KBM-7 (cell line): ENCODE data around the gene OSTN.
A peak's percentile ranks its signal among the peaks of the same experiment; 100 is the strongest.
"Not testable (repeated sequence)": the region's sequence is repeated elsewhere in the genome, so short reads cannot be mapped to it uniquely, and the experiment has no call there.

Experiments used
- DNase-seq: peaks from one replicate; pipeline ENCODE4 v3.0.0-alpha.2; 2015
- in situ Hi-C: fragments of 300-500 bp; cut with MboI; formaldehyde crosslinking; loops from 2 replicates; pipeline ENCODE4 v1.14.3; 2020; ENCODE audit warnings: low sequenced_read_pairs, low pct_unique_long_range_greater_than_20kb, mixed read lengths

OSTN gene, protein sequence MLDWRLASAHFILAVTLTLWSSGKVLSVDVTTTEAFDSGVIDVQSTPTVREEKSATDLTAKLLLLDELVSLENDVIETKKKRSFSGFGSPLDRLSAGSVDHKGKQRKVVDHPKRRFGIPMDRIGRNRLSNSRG

GRCh38 chr3:191198932-191199331 is at the start of gene OSTN:
Gene OSTN (plus strand): TSS chr3:191199241. CDS start chr3:191212533, 13,292 bp downstream.
- no peak for DNase-seq
- in situ Hi-C loops = no loop called here

DNA sequence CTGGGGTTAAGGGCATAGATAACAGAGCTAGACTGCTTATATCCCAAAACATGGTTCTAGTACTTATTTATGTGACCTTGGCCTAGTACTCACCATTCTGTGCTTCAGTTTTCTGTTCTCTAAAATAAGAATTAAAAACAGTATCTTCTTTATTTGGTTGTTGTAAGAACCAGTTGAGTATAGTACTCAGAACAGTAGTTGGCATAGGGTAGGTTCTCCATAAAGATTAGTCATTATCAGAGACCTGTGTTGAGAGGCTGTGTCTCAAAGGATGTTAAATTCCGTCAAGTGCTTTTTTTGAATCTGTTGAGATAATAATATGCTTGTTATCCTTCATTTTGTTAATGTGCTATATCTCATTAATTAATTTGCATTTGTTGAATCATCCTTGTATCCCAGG is 47.4 kb upstream of the OSTN start:
- DNase-seq = no peak
- in situ Hi-C loops = no loop called here

- in situ Hi-C loops = no loop called here
These were observed 44.2 kb upstream of the OSTN start for GRCh38 chr3:191154827-191155226.

GRCh38 chr3:191158247-191158646 is 40.8 kb upstream of the OSTN start:
- no peak for DNase-seq
- in situ Hi-C loops = no loop called here

More at GRCh38 chr3:191154827-191155226, 44.2 kb upstream of the OSTN start:
- DNase-seq = no peak

DNA sequence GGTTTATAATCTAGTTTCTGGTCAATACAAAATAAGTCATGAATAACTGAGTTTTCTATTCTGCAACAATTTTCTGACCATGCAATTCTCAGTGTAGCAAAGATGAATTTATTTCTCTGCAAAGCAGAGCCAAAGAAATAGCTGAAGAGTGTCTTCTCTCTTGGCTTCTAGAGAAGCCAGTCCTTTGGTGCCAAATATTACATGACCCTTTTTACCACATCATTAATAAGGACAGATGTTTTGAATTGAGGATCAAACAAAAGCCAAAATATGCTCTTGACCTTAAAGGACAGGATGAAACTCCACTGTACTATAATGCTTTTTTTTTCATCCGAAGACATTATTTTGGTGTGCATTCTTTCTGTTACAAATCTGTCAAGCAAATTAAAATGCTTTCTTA is 40.2 kb upstream of the OSTN start:
- no peak for DNase-seq
- in situ Hi-C loops = no loop called here

- in situ Hi-C loops = no loop called here
- DNase-seq = no peak
These were observed 33.2 kb upstream of the OSTN start for GRCh38 chr3:191165802-191166201.

DNA sequence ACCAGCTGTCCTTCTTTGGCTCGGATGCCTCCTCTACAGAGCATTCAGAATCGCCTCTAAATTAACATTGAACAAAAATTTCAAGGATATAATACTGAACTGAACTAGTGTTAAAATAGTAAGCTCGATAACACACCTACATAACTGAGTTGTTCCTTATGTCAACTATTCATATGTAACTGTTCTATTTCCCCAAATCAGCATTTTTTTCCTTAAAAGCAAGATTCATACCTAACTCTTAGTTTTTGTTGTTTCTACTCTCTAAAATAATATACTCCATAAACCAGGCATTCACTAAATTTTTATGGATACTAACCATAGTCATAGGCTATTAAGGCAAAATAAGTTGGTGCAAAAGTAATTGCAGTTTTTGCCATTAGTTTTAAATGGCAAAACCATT is 32.7 kb upstream of the OSTN start:
- in situ Hi-C loops = no loop called here
- no peak for DNase-seq

DNA sequence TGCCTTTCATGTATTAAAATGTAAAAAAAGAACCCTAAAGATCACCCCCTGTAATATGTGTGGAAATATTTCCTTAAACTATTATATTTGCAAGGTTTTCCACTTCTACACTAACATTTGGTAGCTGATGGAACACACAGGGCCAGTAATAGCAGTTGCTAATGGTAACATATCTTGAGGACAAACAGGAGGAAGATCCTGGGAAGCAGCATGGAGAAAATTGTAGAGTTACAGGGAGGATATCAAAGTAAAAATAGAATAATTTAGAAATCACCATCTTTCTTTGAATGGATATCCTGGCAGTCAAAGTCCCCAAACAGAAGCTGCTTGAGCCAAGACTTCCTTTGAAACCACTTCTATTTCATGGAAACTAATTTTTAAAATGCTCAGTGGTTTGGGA is 29.5 kb upstream of the OSTN start:
- DNase-seq = no peak
- in situ Hi-C loops = no loop called here

DNA sequence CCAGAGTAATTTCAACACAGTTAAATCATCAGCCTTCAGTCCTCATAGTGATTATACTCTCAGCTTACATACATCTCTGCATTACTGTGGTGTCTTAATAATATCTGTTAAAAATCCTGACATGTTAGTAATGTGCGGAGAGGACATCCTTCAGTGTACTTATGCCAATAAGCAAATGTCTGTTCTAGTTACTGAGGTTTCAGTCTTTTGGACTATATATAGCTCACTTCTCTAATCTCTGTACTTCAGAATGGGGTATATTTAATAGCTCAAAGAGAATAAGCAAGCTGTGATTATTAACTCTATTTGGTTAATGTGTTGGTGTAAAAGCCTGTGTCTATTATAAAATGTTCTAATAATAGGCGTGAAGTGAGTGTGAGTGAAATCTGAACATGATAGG is 28.9 kb upstream of the OSTN start:
- DNase-seq = no peak
- in situ Hi-C loops = no loop called here

DNA sequence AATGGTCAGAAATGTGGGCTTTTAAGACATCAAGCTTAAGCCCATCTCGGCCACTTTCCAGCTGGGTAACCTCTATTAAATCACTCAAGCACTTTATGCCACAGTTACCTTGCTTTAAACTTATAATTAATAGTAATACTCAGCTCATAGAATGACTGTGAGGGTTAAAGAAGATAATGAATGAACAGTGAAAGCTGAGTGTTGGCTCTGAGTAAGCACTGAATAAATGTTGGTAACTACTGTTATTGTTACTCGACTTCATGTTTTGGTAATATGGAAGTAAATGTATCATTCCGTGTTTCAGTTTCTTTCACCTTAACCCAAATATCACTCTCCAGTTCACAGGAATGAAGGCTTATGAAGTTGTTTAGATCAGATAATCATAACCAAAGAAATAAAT is 23.9 kb upstream of the OSTN start:
- in situ Hi-C loops = no loop called here
- DNase-seq = no peak

DNA sequence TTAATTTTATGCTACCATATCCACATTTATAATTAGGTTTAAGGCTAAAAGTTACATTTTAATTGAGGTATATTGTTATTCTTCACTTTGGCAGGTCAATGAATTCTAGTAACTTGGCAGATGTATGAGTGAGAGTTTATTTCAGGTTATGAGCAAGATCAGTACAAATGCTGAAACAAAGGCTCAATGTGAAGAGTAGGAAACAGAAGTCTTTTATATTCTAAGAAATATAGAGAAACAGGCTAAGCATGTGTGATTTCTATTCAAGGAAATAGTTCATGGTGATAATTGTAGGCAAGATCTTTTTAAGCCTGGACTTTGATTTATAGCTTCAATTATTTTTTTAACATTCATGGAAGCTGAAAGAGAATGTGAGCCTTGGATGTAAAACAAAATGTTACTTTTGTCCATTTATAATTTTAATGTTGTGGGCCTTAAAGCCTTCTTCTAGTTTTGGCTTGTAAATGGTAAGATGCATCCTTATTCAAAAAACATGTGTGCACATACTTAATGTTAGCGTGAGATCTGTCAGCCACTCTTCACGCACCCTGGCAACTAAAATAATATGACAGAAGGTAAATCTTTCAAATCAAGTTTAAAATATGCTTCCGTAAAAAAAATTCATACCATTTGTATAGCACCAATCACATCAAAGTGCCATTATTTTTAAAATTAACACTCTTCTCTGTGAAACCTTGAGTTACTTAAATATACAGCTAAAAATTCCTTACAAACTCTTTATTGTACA is 22.8 kb upstream of the OSTN start:
- DNase-seq = no peak

GRCh38 chr3:191185382-191185781 is 13.7 kb upstream of the OSTN start:
- in situ Hi-C loops, DNase-seq: not testable (repeated sequence)

More for the DNA sequence above, 22.8 kb upstream of the OSTN start:
- in situ Hi-C loops = no loop called here

- in situ Hi-C loops, DNase-seq: not testable (repeated sequence)
These were observed 10.8 kb upstream of the OSTN start for GRCh38 chr3:191188246-191188645.

DNA sequence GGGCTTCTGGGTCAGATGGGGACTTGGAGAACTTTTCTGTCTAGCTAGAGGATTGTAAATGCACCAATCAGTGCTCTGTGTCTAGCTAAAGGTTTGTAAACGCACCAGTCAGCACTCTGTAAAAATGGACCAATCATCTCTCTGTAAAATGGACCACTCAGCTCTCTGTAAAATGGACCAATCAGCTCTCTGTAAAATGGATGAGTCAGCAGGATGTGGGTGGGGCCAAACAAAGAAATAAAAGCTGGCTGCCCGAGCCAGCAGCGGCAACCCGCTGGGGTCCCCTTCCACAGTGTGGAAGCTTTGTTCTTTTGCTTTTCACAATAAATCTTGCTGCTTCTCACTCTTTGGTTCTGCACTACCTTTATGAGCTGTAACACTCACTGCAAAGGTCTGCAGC is 6.8 kb upstream of the OSTN start:
- in situ Hi-C loops, DNase-seq: not testable (repeated sequence)

DNA sequence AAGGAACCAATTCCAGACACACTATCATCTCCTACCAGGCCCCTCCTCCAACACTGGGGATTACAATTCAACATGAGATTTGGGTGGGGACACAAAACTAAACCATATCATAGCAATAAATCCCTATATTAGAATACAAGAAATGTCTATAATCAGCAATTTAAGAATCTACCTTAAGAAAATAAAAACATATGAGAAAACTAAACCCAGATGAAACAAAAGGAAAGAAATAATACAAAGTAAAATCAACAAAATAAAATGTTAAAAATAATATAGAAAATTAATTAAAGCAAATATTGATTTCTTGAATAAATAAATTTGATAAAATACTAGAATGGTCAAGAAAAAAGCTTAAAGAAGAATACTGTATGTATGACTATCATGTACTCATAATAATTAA is 6.1 kb upstream of the OSTN start:
- DNase-seq = no peak
- in situ Hi-C loops = no loop called here

GRCh38 chr3:191197761-191198306 is 1.2 kb upstream of the OSTN start:
- in situ Hi-C loops = no loop called here
- no peak for DNase-seq

- no peak for DNase-seq
- in situ Hi-C loops = no loop called here
These were observed 561 bp upstream of the OSTN start for GRCh38 chr3:191198480-191198879.

DNA sequence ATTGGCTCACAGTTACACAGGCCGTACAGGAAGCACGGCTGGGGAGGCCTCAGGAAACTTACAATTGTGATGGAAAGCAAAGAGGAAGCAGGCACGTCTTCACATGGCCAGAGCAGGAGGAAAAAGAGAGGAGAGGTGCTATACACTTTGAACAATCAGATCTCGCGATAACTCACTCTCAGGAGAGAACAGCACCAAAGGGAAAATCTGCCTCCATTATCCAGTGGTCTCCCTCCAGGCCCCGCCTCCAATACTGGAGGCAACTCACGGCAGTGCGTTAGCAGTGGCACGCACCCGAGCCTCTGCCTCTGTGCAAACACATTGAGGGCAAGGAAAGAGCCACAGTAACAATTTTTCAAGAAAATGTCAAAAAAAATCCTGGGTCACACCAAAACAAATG is 11.0 kb downstream of the OSTN start:
- no peak for DNase-seq
- in situ Hi-C loops = no loop called here

DNA sequence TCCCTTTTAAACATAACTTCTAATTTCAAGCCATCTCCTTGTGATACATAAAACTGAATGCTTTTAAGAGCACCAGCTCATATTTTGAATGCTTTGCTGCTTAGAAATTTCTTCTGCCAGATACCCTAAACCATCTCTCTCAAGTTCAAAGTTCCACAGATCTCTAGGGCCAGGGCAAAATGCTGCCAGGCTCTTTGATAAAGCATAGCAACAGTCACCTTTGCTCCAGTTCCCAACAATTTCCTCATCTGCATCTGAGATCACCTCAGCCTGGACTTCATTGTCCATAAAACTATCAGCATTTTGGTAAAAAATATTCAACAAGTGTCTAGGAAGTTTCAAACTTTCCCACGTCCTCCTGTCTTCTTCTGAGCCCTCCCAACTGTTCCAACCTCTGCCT is 17.5 kb downstream of the OSTN start:
- no peak for DNase-seq
- in situ Hi-C loops = no loop called here

DNA sequence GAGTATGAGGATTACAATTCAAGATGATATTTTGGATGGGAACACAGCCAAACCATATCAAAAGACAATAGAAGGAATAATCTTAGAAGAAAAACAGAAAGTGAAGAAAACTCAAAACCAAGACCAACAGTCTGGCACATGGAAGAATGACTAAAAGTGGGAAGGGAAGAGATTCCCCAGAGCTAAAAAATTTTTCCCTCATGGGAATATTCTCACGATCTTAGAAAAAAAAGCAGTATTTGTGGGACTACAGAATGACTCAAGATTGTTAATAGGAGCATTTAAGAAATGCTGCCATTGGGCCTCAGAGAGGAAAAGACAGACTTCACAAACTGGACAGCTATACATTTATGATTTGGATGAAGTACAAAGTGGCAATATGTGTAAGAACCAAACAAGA is 18.3 kb downstream of the OSTN start:
- in situ Hi-C loops = no loop called here
- DNase-seq = no peak

GRCh38 chr3:191220908-191221307 is 21.9 kb downstream of the OSTN start:
- in situ Hi-C loops = no loop called here
- peak; percentile 5 for DNase-seq
